ENCODE measurements around the gene DNAH1.

Gene DNAH1

DNA sequence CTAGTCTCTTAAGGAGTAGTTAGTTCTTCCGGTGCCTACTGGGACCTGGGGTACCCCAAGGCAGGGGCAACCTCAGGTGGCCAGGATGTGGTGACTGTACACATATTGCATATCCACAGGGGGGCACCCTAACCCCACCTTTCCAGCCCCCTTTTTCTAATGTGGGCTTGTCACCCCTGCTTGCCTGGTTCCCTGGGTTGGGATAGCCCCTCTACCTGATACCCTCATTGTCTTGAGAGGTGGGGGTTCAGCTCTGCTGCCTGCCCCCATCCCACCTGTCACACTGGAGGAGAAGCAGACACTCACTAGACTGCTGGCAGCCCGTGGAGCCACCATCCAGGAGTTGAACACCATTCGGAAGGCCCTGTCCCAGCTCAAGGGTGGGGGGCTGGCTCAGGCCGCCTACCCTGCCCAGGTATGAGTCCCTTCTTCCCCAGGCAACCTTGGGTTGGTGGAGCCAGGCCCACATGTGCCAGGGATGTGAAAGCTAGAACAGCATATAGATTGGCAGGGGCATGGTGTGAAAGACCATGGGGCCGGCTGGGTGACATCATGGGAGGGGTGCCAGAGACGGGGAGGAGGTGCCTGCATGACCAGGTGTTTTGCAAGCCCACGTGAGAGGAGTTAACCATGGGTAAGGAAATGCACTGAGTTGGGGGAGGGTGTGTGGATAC, 24.5 kb upstream of the DNAH1 start:
- DNase-seq (ENCODE audit: low read depth): no peak
- TF ChIP-seq, protein P1, sequence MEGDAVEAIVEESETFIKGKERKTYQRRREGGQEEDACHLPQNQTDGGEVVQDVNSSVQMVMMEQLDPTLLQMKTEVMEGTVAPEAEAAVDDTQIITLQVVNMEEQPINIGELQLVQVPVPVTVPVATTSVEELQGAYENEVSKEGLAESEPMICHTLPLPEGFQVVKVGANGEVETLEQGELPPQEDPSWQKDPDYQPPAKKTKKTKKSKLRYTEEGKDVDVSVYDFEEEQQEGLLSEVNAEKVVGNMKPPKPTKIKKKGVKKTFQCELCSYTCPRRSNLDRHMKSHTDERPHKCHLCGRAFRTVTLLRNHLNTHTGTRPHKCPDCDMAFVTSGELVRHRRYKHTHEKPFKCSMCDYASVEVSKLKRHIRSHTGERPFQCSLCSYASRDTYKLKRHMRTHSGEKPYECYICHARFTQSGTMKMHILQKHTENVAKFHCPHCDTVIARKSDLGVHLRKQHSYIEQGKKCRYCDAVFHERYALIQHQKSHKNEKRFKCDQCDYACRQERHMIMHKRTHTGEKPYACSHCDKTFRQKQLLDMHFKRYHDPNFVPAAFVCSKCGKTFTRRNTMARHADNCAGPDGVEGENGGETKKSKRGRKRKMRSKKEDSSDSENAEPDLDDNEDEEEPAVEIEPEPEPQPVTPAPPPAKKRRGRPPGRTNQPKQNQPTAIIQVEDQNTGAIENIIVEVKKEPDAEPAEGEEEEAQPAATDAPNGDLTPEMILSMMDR (IDR thresholded peaks at IDR 0.05; ENCODE audit: low read depth, low read length, missing control alignments): peak; percentile 61
- no peak overlapping the region for H3K4me3 ChIP-seq (ENCODE audit: low read depth, low read length)

GRCh38 chr3:52292247-52293065, 23.7 kb upstream of the DNAH1 start:
- TF ChIP-seq, protein P1 (IDR thresholded peaks at IDR 0.05; ENCODE audit: low read depth, low read length, missing control alignments): no peak
- H3K4me3 ChIP-seq (ENCODE audit: low read depth, low read length): no peak overlapping the region

GRCh38 chr3:52293491-52294319, 22.4 kb upstream of the DNAH1 start:
- no peak overlapping the region for H3K4me3 ChIP-seq (ENCODE audit: low read depth, low read length)
- no peak for DNase-seq (ENCODE audit: low read depth)
- TF ChIP-seq, protein P1 (IDR thresholded peaks at IDR 0.05; ENCODE audit: low read depth, low read length, missing control alignments): no peak

More at GRCh38 chr3:52292247-52293065, 23.7 kb upstream of the DNAH1 start:
- no peak for DNase-seq (ENCODE audit: low read depth)

GRCh38 chr3:52294320-52295150, 21.6 kb upstream of the DNAH1 start:
- DNase-seq (ENCODE audit: low read depth): no peak
- H3K4me3 ChIP-seq (ENCODE audit: low read depth, low read length): no peak overlapping the region
- TF ChIP-seq, protein P1 (IDR thresholded peaks at IDR 0.05; ENCODE audit: low read depth, low read length, missing control alignments): no peak

DNA sequence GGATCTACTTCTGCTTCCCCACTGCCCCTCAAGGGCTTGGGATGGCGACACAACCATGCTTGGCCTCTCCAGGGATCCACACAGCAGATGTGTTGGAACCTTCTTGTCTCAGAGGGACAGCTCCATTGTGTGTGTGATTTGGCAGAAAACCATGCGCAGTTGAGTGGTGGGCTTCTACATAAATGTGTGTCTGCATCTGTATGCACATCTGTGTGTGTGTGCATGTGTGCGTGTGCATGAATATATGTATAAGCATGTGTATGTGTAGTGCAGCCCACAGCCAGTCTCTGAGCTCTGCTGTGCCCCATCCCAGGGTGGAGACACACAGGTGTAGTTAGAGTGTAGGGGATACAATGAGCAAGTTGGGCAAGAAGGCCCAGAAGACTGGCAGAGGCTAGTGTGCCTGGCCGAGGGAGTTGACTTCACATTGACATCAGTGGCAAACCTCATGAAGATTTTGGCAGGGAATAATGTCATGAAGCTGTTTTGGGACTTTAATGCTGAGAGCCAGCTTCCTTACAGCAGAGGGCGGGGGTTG, 20.4 kb upstream of the DNAH1 start:
- TF ChIP-seq, protein P1 (IDR thresholded peaks at IDR 0.05; ENCODE audit: low read depth, low read length, missing control alignments): no peak
- DNase-seq (ENCODE audit: low read depth): no peak
- H3K4me3 ChIP-seq (ENCODE audit: low read depth, low read length): no peak overlapping the region
